ENCODE results near the gene ANKRD27.

ANKRD27 gene

GRCh38 chr19:32619051-32619685 lies 55.8 kb downstream of the ANKRD27 start:
- Histone ChIP-seq H3K27ac (no peak overlapping the region), H3K36me3 (replicated peaks) (peaks cover 60% of the 10 kb centered on the region), H3K4me3 (ENCODE audit: low read depth, low read length) (no peak overlapping the region), H3K27me3 (replicated peaks) (no peaks in the 10 kb centered on the region)
- TF ChIP-seq CTCF (IDR thresholded peaks at IDR 0.05; ENCODE audit: low read depth, low read length, missing control alignments), result no peak
- no peak for DNase-seq
- in situ Hi-C loops (cut with HindIII; ENCODE audit: low pct_ligation_motif_present, low sequenced_read_pairs), result no loop called here

- DNase-seq, result no peak
- Histone ChIP-seq H3K36me3 (replicated peaks) (peaks cover 45% of the 10 kb centered on the region), H3K27me3 (replicated peaks) (no peaks in the 10 kb centered on the region), H3K27ac (no peak overlapping the region), H3K4me3 (ENCODE audit: low read depth, low read length) (no peak overlapping the region)
- TF ChIP-seq CTCF (IDR thresholded peaks at IDR 0.05; ENCODE audit: low read depth, low read length, missing control alignments), result no peak
- in situ Hi-C loops (cut with HindIII; ENCODE audit: low pct_ligation_motif_present, low sequenced_read_pairs), result no loop called here
Observed at GRCh38 chr19:32615569-32615968, 59.4 kb downstream of the ANKRD27 start.

- no peaks in the 10 kb centered on the region for H3K27me3 ChIP-seq (replicated peaks)
- no peak for TF ChIP-seq CTCF (IDR thresholded peaks at IDR 0.05; ENCODE audit: low read depth, low read length, missing control alignments)
- H3K4me3 ChIP-seq (ENCODE audit: low read depth, low read length), result no peak overlapping the region
- no peak overlapping the region for H3K27ac ChIP-seq
- no peak for DNase-seq
- in situ Hi-C loops (cut with HindIII; ENCODE audit: low pct_ligation_motif_present, low sequenced_read_pairs), result no loop called here
- H3K36me3 ChIP-seq (replicated peaks), result peaks cover 45% of the 10 kb centered on the region
Observed at GRCh38 chr19:32614916-32615315, 60.1 kb downstream of the ANKRD27 start.

- H3K27ac ChIP-seq, result no peak overlapping the region
- in situ Hi-C loops (cut with HindIII; ENCODE audit: low pct_ligation_motif_present, low sequenced_read_pairs), result no loop called here
- no peak for DNase-seq
- no peak overlapping the region for H3K4me3 ChIP-seq (ENCODE audit: low read depth, low read length)
- TF ChIP-seq CTCF (IDR thresholded peaks at IDR 0.05; ENCODE audit: low read depth, low read length, missing control alignments), result no peak
- peaks cover 42% of the 10 kb centered on the region for H3K36me3 ChIP-seq (replicated peaks)
- no peaks in the 10 kb centered on the region for H3K27me3 ChIP-seq (replicated peaks)
Observed at GRCh38 chr19:32613008-32613407, 62.0 kb downstream of the ANKRD27 start.

- Histone ChIP-seq H3K27ac (peak overlapping the region; percentile 70), H3K4me3 (ENCODE audit: low read depth, low read length) (no peak overlapping the region), H3K27me3 (replicated peaks) (no peaks in the 10 kb centered on the region), H3K36me3 (replicated peaks) (peaks cover 41% of the 10 kb centered on the region)
- in situ Hi-C loops (cut with HindIII; ENCODE audit: low pct_ligation_motif_present, low sequenced_read_pairs), result no loop called here
- no peak for TF ChIP-seq CTCF (IDR thresholded peaks at IDR 0.05; ENCODE audit: low read depth, low read length, missing control alignments)
- DNase-seq, result peak; percentile 85
Observed at GRCh38 chr19:32611161-32611560, 63.8 kb downstream of the ANKRD27 start.

- Histone ChIP-seq H3K27me3 (replicated peaks) (no peaks in the 10 kb centered on the region), H3K27ac (no peak overlapping the region), H3K4me3 (ENCODE audit: low read depth, low read length) (no peak overlapping the region), H3K36me3 (replicated peaks) (peaks cover 50% of the 10 kb centered on the region)
- no peak for TF ChIP-seq CTCF (IDR thresholded peaks at IDR 0.05; ENCODE audit: low read depth, low read length, missing control alignments)
- DNase-seq, result no peak
- in situ Hi-C loops (cut with HindIII; ENCODE audit: low pct_ligation_motif_present, low sequenced_read_pairs), result no loop called here
Observed at GRCh38 chr19:32607479-32607878, 67.5 kb downstream of the ANKRD27 start.

All from brain microvascular endothelial cell (primary cell).